Measurements from ENCODE around the gene CTCFL. TPM values are rescaled to one million over a fixed set of nuclear protein-coding genes. Genes with fewer than 3 reads are reported as not detected.

CTCFL gene
- total and polyA plus RNA-seq, 2 of the 8 experiments (the other 6 are each of a cell fraction or from before 2014, with no cell fraction given) = 0.30 to 0.80 TPM

- TF ChIP-seq SUZ12 (IDR thresholded peaks at IDR 0.05; ENCODE audit: low read length) (no peak), SIN3A (conservative IDR thresholded peaks at IDR 0.05 in 1 of 2, IDR thresholded peaks at IDR 0.05 in 1 of 2; ENCODE audit: low read depth in 1 of 2, low read length in 2 of 2) (no peak), SIRT6 (IDR thresholded peaks at IDR 0.05; ENCODE audit: low read length) (no peak), ASH2L (IDR thresholded peaks at IDR 0.05; ENCODE audit: low read length) (no peak), ATF3 (IDR thresholded peaks at IDR 0.05; ENCODE audit: insufficient read depth, low read depth, low read length) (no peak), SP4 (IDR thresholded peaks at IDR 0.05; ENCODE audit: low read length) (no peak)
Observed at GRCh38 chr20:57480444-57481160, 44.3 kb downstream of the CTCFL start (continued).

Data from H1 (cell line).